HL-60 (cell line): Measurements from ENCODE around the gene UBFD1.

Source experiments
- POLR2AphosphoS5 ChIP-seq: IDR thresholded peaks from 2 replicates; pipeline ENCODE4 v1.6.1; 2012; ENCODE audit warnings: low read depth
- SPI1 ChIP-seq: IDR thresholded peaks from 2 replicates; pipeline ENCODE4 v1.6.1; 2012; ENCODE audit warnings: low read depth, mild to moderate bottlenecking, borderline replicate concordance
- TF ChIP-seq, protein P1 (sequence below): IDR thresholded peaks from one replicate; pipeline ENCODE4 v1.5.1; 2011; ENCODE audit warnings: low read length, control low read depth, inconsistent platforms; ENCODE audit not compliant: insufficient read depth
- TF ChIP-seq, protein P2 (sequence below): IDR thresholded peaks from 2 replicates; pipeline ENCODE4 v1.6.1; 2012; ENCODE audit warnings: low read depth; ENCODE audit not compliant: insufficient replicate concordance

DNA sequence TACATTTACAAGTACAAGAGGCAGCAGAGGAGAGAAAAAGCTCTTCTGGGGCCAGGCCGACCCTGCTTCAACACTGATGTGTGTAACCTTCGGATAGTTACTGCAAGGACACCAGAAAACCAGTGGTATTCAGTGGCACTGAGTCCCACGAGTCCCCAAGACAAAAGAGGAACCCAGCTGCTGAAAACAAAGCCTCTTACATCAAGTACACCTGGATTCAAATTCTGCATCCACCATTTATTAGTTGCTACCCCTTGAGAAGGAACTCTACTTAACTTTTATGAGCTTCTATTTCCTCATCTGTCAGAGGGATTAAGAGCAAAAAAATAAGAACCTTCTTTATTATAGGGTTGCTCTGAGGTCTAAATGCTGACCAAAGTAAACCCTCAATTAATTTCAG lies 3.0 kb upstream of the UBFD1 start:
- TF ChIP-seq, protein P1, sequence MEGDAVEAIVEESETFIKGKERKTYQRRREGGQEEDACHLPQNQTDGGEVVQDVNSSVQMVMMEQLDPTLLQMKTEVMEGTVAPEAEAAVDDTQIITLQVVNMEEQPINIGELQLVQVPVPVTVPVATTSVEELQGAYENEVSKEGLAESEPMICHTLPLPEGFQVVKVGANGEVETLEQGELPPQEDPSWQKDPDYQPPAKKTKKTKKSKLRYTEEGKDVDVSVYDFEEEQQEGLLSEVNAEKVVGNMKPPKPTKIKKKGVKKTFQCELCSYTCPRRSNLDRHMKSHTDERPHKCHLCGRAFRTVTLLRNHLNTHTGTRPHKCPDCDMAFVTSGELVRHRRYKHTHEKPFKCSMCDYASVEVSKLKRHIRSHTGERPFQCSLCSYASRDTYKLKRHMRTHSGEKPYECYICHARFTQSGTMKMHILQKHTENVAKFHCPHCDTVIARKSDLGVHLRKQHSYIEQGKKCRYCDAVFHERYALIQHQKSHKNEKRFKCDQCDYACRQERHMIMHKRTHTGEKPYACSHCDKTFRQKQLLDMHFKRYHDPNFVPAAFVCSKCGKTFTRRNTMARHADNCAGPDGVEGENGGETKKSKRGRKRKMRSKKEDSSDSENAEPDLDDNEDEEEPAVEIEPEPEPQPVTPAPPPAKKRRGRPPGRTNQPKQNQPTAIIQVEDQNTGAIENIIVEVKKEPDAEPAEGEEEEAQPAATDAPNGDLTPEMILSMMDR: no peak
- no peak for TF ChIP-seq POLR2AphosphoS5
- TF ChIP-seq, protein P2, sequence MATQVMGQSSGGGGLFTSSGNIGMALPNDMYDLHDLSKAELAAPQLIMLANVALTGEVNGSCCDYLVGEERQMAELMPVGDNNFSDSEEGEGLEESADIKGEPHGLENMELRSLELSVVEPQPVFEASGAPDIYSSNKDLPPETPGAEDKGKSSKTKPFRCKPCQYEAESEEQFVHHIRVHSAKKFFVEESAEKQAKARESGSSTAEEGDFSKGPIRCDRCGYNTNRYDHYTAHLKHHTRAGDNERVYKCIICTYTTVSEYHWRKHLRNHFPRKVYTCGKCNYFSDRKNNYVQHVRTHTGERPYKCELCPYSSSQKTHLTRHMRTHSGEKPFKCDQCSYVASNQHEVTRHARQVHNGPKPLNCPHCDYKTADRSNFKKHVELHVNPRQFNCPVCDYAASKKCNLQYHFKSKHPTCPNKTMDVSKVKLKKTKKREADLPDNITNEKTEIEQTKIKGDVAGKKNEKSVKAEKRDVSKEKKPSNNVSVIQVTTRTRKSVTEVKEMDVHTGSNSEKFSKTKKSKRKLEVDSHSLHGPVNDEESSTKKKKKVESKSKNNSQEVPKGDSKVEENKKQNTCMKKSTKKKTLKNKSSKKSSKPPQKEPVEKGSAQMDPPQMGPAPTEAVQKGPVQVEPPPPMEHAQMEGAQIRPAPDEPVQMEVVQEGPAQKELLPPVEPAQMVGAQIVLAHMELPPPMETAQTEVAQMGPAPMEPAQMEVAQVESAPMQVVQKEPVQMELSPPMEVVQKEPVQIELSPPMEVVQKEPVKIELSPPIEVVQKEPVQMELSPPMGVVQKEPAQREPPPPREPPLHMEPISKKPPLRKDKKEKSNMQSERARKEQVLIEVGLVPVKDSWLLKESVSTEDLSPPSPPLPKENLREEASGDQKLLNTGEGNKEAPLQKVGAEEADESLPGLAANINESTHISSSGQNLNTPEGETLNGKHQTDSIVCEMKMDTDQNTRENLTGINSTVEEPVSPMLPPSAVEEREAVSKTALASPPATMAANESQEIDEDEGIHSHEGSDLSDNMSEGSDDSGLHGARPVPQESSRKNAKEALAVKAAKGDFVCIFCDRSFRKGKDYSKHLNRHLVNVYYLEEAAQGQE: no peak
- TF ChIP-seq SPI1: peak; percentile 24; the same call in 1 of the 2 replicates
